GM18505 (cell line): ENCODE results near the gene CLCN1.

Experiments
- ATAC-seq: cut with Tn5 transposase; IDR thresholded peaks from one replicate; pipeline ENCODE4 v1.9.1; 2021; ENCODE audit not compliant: unreplicated experiment
- POLR2A ChIP-seq: IDR thresholded peaks from 4 replicates; pipeline ENCODE4 v1.6.1; 2011; ENCODE audit warnings: borderline replicate concordance; ENCODE audit not compliant: insufficient read depth, insufficient read length; ENCODE audit errors: extremely low read depth

Gene CLCN1

DNA sequence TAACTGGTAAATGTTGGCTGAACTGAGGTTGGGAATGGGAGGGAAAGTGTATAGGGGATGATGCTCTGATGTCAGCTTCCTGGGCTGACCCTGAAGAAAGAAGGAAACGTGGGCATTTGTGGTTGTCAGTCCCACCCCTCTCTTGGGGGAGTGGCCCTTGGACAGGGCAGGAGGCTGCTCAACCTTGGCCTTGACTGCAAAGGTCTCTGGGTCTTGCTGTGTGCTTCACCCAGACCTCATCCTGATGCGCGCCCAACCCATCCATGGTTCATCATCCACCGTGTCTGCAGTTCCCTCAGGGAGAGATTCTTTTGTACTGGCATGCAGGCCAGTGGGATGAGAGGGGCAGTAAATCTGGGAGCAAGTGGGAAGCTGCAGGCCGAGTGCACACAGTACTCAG is 60.5 kb downstream of the CLCN1 start:
- ATAC-seq, result no peak
- no peak for TF ChIP-seq POLR2A

DNA sequence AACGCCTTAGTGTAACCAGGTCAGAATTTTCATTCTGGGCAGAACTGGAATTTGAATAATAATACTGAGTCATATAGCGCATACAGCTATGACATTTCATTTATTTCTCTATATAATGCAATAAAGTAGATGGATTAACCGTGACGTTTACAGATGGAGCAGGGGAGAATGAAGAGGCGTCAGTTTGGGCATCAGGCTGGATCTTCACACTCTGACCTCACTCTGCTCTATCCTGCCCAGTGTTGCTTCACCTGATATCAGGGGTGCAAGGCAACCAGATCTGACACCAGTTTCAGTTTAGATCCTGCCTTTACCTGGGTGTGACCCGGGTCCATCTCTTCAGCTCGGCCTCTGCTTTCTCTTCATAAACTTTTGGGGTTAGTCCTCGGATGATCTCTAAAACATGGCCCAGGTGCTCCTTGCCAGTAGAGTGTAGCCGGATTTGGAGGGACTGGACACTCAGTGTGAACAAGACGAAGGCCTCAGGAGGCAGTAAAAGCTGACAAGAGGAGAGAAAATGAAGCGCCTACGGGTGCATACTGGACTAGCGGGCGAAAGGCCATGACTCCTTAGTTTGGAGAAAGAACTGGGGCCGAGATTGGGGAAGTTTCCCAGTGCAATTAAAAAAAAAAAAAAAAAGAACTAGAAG is 63.8 kb downstream of the CLCN1 start:
- no peak for TF ChIP-seq POLR2A

DNA sequence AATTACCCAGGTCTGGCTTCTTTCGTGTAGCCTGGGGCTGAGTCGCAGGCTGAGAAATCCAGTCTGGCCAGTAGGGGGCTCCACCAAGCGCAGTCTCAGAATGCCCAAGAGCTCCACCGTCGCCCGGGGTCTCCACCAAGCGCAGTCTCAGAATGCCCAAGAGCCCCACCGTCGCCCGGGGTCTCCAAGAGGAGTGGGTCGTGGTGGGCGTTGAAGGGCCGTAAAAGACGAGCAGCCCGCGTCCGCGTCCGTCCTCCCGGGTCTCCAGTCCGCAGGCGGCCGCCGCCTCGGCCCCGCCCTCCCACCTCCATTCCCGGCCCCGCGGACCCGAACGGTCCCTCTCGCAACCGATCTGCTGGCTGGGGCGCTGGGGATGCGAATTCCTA is 64.3 kb downstream of the CLCN1 start:
- TF ChIP-seq POLR2A, result no peak
- ATAC-seq, result peak; percentile 48

More for the DNA sequence above, 63.8 kb downstream of the CLCN1 start:
- no peak for ATAC-seq

DNA sequence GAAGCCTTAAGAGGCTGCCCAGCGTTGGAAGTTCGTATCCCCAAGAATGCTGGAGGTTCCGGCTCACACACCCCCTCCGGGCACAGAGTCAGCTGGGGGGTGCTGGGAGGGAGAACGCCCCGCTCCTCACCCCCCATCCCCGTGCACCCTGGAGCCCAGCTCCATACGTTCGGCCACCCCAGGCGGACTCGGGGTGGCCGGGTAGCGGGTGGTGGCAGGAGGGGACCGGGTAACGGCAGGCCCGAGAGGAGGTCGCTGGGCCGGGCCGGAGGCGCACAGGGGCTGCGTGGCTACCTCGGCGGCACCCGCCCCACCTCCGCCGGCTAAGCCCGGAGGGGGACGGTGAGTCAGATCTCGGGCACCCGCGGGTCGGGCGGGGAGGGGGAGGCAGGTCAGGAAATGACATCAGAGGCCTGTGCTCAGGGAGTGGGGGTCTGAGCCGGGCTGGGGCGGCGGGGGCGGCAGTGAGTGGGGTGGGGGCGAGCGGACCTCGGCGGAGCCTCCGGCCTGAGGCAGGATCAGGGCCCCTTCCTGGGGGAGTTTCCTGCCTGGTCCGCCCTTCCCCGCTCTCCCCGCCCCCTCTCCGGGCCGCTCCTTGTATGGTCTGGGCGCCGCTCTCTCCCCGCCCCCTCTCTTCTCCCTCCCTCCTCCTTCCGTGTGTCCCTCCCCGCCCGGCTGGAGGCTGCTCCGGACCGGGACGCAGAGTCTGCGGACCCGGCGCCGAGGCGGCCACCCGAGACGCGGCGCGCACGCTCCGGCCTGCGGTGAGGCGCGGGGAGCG is 64.9 kb downstream of the CLCN1 start, which contains the start of gene ZYX:
ZYX (plus strand) TSS at position 700 of the 781 bp plus-strand sequence. CDS start 227 bp downstream, outside the sequence.
- peak; percentile 51 for TF ChIP-seq POLR2A

DNA sequence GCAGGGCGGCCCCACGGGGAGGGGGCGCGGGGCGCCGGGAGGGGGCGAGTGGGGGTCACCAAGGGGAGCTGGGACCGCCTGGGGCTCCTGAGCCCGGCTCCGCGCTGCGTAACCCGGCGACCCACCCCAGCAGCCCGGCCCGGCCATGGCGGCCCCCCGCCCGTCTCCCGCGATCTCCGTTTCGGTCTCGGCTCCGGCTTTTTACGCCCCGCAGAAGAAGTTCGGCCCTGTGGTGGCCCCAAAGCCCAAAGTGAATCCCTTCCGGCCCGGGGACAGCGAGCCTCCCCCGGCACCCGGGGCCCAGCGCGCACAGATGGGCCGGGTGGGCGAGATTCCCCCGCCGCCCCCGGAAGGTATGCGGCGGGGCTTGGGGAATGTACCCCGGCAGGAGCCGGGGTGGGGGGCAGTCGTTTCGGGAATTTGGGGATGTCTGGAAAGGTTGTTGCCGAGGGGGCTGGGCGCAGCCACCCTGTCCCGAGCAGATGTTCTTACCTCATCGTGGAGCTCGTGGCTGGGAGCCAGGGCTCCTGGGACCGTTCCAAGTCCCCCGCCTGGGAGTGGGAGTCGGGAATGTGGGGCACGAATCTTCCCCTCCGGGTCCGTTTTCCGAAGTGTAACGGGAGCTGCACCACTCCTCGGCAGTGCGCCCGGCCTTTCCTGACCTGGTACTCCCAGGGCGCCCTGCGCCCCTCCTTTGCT is 65.7 kb downstream of the CLCN1 start:
- no peak for TF ChIP-seq POLR2A
- ATAC-seq, result peak; percentile 21

More for the DNA sequence above, 64.9 kb downstream of the CLCN1 start, which contains the start of gene ZYX:
- ATAC-seq, result peak; percentile 81

DNA sequence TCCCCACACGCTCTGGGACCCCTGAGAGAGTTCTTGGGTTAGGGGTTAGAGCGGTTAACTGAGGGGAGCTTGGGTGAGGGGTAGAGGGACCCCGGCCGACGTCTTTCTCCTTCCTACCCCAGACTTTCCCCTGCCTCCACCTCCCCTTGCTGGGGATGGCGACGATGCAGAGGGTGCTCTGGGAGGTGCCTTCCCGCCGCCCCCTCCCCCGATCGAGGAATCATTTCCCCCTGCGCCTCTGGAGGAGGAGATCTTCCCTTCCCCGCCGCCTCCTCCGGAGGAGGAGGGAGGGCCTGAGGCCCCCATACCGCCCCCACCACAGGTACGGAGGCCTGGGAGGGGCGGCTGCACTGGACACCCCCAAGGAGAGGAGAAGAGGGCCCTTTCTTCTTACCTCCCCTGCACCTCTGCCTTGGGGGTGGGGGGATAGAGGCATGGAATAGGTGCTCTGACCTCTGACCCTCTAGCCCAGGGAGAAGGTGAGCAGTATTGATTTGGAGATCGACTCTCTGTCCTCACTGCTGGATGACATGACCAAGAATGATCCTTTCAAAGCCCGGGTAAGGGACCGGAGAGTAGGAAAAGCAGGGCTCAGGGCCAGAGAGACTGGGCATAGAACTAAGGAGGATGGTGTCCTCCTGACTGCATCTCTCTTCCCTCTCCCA is 66.3 kb downstream of the CLCN1 start:
- ATAC-seq, result no peak
- no peak for TF ChIP-seq POLR2A

DNA sequence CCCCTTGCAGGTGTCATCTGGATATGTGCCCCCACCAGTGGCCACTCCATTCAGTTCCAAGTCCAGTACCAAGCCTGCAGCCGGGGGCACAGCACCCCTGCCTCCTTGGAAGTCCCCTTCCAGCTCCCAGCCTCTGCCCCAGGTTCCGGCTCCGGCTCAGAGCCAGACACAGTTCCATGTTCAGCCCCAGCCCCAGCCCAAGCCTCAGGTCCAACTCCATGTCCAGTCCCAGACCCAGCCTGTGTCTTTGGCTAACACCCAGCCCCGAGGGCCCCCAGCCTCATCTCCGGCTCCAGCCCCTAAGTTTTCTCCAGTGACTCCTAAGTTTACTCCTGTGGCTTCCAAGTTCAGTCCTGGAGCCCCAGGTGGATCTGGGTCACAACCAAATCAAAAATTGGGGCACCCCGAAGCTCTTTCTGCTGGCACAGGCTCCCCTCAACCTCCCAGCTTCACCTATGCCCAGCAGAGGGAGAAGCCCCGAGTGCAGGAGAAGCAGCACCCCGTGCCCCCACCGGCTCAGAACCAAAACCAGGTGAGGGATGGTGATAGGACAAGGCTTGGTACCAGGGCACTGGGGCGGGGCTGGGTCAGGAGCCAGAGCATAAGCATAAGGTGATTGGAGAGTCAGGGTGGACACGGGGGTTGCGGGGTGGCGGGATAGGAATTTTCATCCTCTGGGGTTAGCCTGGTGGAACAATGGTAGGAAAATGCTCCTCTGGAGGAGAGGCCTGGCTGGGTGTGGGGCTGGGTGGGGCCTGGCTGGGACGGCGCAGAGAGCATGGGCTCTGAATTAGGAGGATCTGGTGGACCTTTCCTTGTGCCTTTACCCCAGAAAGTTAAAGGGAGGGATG is 67.1 kb downstream of the CLCN1 start:
- TF ChIP-seq POLR2A, result no peak
- no peak for ATAC-seq

DNA sequence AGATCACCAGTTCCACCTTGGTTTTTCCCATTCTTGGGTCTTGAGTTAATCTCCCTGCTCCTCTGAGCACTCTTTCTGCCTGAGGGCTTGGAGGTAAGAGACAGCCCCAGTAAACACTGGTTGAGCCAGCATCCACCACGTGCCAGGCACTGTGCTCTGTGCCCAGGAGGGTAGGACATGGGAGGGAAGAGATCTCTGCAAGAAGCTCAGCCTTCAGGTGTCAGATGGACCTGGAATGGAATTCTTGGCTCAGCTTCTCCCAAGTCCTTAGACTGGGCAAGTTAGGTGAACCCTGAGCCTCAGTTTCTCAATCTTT is 67.7 kb downstream of the CLCN1 start:
- no peak for ATAC-seq

DNA sequence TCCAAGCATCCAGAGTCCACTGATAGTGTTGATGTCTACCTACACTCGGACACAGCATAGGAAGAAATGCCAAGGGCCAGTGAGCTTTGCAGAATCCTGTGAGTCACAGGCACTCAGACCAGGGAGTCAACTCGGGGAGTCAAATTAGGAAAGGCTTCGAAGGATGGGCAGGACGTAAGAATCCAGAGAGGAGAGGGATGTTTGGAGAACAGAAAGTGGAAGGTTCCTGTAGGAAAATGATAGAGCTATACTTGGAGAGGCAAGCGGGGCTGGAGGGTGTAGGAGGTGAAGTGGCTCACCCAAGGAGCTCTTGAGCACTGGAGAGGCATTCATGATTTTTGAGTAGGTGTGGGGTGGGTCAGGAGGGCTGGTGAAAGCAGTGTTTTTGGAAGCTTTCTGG is 68.2 kb downstream of the CLCN1 start:
- no peak for ATAC-seq
- TF ChIP-seq POLR2A, result no peak

More for the DNA sequence above, 67.7 kb downstream of the CLCN1 start:
- no peak for TF ChIP-seq POLR2A

DNA sequence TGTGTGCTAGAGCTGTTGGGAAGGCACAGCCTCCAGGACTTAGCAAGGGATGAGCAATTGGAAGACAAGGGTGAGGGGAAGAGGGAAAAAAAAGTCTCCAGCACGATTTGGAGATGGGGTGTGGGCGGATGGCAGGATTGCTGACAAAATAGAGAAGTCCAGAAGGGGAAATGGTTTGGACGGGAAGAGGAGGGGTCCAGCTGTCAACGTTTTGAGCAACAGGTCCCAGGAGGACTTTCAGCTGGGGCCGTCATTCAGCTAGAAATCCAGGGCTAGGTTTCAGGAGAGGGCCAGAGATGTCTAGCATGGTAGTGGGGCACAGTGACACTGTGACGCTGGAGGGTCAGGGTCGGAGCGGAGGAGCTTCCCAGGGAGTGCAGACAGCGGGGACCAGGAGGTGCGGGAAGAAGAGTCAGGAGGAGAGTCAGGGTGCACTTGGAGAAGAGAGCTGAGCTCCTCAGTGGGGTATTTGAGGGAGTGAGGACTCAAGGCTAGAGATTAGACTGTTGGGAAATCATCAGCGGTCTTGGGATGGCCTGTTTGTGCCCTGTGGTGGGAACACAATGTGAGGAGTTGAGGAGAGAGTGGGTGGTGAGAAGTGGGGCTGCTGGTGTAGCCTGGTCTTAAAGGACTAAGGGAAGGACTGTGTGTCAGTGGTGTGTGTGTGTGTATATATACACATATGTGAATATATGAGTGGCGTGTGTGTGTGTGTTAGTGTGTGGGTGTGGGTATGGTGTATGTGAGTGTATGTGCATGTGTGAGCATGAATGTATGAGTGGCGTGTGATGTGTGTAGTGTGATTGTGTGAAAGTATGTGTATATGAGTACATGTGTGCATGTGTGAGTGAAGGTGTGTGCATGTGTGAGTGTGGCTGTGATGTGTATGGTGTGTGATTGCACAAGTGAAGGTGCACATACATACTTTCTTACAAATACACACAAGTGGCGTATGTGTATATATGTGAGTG is 69.0 kb downstream of the CLCN1 start:
- no peak for ATAC-seq
- TF ChIP-seq POLR2A, result no peak

DNA sequence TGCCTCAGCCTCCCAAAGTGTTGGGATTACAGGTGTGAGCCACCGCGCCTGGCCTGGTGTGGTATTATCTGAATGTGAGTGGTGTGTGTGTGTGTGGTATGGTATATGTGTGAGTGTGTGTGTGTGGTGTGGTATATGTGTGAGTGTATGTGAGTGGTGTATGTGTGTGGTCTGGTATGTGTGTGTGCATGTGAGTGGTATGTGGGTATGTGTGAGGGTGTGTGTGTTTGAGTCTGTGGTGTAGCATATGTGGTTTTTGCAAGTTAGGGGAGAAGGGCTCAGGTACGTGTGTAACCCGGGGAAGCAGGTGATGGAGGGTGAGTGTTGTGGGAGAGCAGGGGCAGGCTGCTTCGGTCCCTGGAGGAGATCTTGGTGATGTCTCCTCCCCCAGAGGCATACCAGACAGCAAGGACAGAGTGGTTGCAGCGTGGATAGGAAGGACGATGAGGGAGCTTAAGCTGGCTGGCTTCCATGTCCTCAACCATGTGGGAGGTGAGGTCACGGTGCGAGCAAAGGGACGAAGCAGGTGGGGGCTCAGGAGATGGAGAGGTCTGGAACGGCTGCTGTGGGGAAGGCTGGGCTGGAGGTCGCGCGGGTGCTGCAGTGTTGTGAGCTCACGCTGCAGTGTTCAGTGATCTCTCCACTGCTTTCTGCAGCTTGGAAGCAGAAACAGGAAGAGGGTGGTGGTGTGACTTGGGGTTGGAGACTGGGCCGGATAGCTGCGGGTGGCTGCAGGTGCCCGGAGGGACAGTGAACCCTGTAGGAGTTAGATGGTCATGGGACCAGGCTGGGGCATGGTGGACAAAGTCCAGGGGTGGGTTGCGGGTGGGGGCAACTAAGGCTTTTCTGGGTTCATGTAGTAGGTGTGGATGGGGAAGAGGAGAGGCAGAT is 70.2 kb downstream of the CLCN1 start:
- no peak for TF ChIP-seq POLR2A
- ATAC-seq, result no peak
